PC-3 (cell line): ENCODE results near the gene HMGXB4. TPM values are rescaled to one million over a fixed set of nuclear protein-coding genes. Genes with fewer than 3 reads are reported as not detected.
A peak's percentile ranks its signal among the peaks of the same experiment; 100 is the strongest.

Experiments used
- ATAC-seq: fragments of 200-7000 bp; cut with Tn5 transposase; 2 replicates; pipeline ENCODE4 v1.9.1; 2020; ENCODE audit warnings: mild to moderate bottlenecking, moderate library complexity
- BruUV-seq: library from RNA; stranded (reverse); fragments of 400-500 nt; replicated peaks from 2 replicates; lab custom pipeline; 2021; lab: Mats Ljungman, UMichigan
- CTCF ChIA-PET: fragments of 300-600 bp; sonication (Branson Sonifier 250); formaldehyde crosslinking; loops from one replicate; lab custom pipeline; 2022; ENCODE audit warnings: antibody characterized with exemption; lab: Charles Lee
- POLR2A ChIA-PET: fragments of 300-600 bp; sonication (Branson Sonifier 250); formaldehyde crosslinking; loops from one replicate; lab custom pipeline; 2022; ENCODE audit warnings: antibody characterized with exemption; ENCODE audit not compliant: unreplicated experiment; lab: Charles Lee
- DNase-seq: peaks from one replicate; pipeline ENCODE4 v3.0.0-alpha.2; 2015
- H2AFZ ChIP-seq: fragments of 300-600 bp; sonication (generic); 2 replicates; pipeline ENCODE4 v1.6.0; 2016; ENCODE audit warnings: antibody characterized with exemption, low read length
- H3F3A ChIP-seq: fragments of 300-600 bp; sonication (generic); one replicate; pipeline ENCODE4 v1.6.0; 2017; ENCODE audit warnings: antibody characterized with exemption, low read length, control low read depth, mild to moderate bottlenecking; ENCODE audit not compliant: unreplicated experiment
- H3K27ac ChIP-seq: fragments of 300-600 bp; sonication (generic); 2 replicates; pipeline ENCODE4 v1.5.1; 2016; ENCODE audit warnings: mild to moderate bottlenecking, low read length
- H3K27me3 ChIP-seq: fragments of 300-600 bp; sonication (generic); 2 replicates; pipeline ENCODE4 v1.6.1; 2016; ENCODE audit warnings: low read length, mixed read lengths
- H3K36me3 ChIP-seq: fragments of 300-600 bp; sonication (generic); 2 replicates; pipeline ENCODE4 v1.6.1; 2016; ENCODE audit warnings: low read depth, mixed run types, low read length, mixed read lengths
- H3K4me1 ChIP-seq: fragments of 300-600 bp; sonication (generic); 2 replicates; pipeline ENCODE4 v1.5.1; 2016; ENCODE audit warnings: low read length; ENCODE audit not compliant: insufficient read depth
- H3K4me2 ChIP-seq: fragments of 300-600 bp; sonication (generic); 2 replicates; pipeline ENCODE4 v1.6.0; 2016; ENCODE audit warnings: low read length
- H3K4me3 ChIP-seq: fragments of 300-600 bp; sonication (generic); 2 replicates; pipeline ENCODE4 v1.5.1; 2016; ENCODE audit warnings: mild to moderate bottlenecking, low read length, mixed read lengths
- H3K79me2 ChIP-seq: fragments of 300-600 bp; sonication (generic); 2 replicates; pipeline ENCODE4 v1.6.1; 2017; ENCODE audit warnings: low read length, mixed read lengths
- H3K9ac ChIP-seq: fragments of 300-600 bp; sonication (generic); 2 replicates; pipeline ENCODE4 v1.6.0; 2016; ENCODE audit warnings: mild to moderate bottlenecking, low read length
- H3K9me2 ChIP-seq: fragments of 300-600 bp; sonication (generic); replicated peaks from 2 replicates; pipeline ENCODE4 v1.6.1; 2016; ENCODE audit warnings: mixed run types, low read length, mixed read lengths
- H3K9me3 ChIP-seq: fragments of 300-600 bp; sonication (generic); 2 replicates; pipeline ENCODE4 v1.6.1; 2016; ENCODE audit warnings: low read length, mixed read lengths
- H4K20me1 ChIP-seq: fragments of 300-600 bp; sonication (generic); 2 replicates; pipeline ENCODE4 v1.6.1; 2016; ENCODE audit warnings: low read length, mixed read lengths
- EZH2 ChIP-seq: fragments of 300-600 bp; sonication (generic); IDR thresholded peaks from one replicate; pipeline ENCODE4 v1.6.1; 2017; ENCODE audit warnings: antibody characterized with exemption, mild to moderate bottlenecking, low read length; ENCODE audit not compliant: unreplicated experiment
- EZH2phosphoT487 ChIP-seq: fragments of 300-600 bp; sonication (generic); IDR thresholded peaks from 2 replicates; pipeline ENCODE4 v1.6.1; 2018; ENCODE audit warnings: mild to moderate bottlenecking, antibody characterized with exemption, low read length, borderline replicate concordance
- intact Hi-C: fragments of 100-400 bp; cut with micrococcal nuclease; formaldehyde crosslinking; loops from 2 replicates; pipeline ENCODE4 v1.9.0; 2023
- total RNA-seq: library from RNA; depleted of rRNA; stranded (reverse); fragments of >200 nt; gene quantifications from 2 replicates; pipeline ENCODE4 v1.2.3, GENCODE V29; 2014
- TF ChIP-seq, protein P1 (sequence below): fragments of 300-600 bp; sonication (generic); conservative IDR thresholded peaks from 2 replicates; pipeline ENCODE4 v1.5.1; 2017; ENCODE audit warnings: antibody characterized with exemption, low read depth, mild to moderate bottlenecking, low read length

Gene HMGXB4
- total RNA-seq, 1 experiment from 2014 or later, result 12.9 TPM

DNA sequence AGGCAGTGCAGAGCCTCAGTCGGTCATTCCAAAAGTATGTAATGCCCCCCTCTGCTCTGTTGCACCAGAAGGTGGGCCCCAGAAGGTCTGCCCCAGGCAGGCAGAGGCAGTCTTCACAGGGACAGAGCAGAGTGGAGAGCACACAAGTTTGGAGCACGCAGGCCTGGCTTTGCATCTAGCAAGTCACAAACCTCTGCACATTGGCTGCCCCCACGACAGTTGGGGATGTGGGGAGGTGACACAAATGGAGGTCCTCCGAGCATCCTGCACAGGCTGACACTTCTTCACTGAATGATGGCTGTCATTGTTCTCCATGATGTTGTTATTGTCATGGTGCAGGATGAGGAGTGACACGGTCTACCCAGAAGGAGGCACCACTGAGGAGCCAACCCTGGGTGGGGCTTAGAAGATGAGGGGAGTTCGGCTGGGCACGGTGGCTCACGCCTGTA, 54.3 kb downstream of the HMGXB4 start:
- CTCF ChIA-PET, result no interaction called here
- intact Hi-C loops, result no loop called here
- no peak overlapping the region for H3K4me3 ChIP-seq
- no peak for TF ChIP-seq EZH2phosphoT487
- TF ChIP-seq, protein P1, sequence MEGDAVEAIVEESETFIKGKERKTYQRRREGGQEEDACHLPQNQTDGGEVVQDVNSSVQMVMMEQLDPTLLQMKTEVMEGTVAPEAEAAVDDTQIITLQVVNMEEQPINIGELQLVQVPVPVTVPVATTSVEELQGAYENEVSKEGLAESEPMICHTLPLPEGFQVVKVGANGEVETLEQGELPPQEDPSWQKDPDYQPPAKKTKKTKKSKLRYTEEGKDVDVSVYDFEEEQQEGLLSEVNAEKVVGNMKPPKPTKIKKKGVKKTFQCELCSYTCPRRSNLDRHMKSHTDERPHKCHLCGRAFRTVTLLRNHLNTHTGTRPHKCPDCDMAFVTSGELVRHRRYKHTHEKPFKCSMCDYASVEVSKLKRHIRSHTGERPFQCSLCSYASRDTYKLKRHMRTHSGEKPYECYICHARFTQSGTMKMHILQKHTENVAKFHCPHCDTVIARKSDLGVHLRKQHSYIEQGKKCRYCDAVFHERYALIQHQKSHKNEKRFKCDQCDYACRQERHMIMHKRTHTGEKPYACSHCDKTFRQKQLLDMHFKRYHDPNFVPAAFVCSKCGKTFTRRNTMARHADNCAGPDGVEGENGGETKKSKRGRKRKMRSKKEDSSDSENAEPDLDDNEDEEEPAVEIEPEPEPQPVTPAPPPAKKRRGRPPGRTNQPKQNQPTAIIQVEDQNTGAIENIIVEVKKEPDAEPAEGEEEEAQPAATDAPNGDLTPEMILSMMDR, result no peak
- TF ChIP-seq EZH2, result no peak
- H3K4me1 ChIP-seq, result peaks cover 30% of the 10 kb centered on the region
- DNase-seq (no peak), ATAC-seq (no peak)
- no peaks in the 10 kb centered on the region for H3F3A ChIP-seq
- H3K79me2 ChIP-seq, result peaks cover 9% of the 10 kb centered on the region; the same call in 1 of the 2 replicates
- BruUV-seq, result no TSS peak
- H3K4me2 ChIP-seq, result no peak overlapping the region
- peak overlapping the region; percentile 74; the same call in 1 of the 2 replicates for H3K27ac ChIP-seq
- H3K9me3 ChIP-seq, result no peaks in the 10 kb centered on the region
- no peaks in the 10 kb centered on the region for H3K36me3 ChIP-seq
- H2AFZ ChIP-seq, result no peak overlapping the region
- H3K9ac ChIP-seq, result no peak overlapping the region
- H3K27me3 ChIP-seq, result no peaks in the 10 kb centered on the region
- POLR2A ChIA-PET, result no interaction called here
- no peaks in the 10 kb centered on the region for H4K20me1 ChIP-seq
- H3K9me2 ChIP-seq, result no peaks in the 10 kb centered on the region

DNA sequence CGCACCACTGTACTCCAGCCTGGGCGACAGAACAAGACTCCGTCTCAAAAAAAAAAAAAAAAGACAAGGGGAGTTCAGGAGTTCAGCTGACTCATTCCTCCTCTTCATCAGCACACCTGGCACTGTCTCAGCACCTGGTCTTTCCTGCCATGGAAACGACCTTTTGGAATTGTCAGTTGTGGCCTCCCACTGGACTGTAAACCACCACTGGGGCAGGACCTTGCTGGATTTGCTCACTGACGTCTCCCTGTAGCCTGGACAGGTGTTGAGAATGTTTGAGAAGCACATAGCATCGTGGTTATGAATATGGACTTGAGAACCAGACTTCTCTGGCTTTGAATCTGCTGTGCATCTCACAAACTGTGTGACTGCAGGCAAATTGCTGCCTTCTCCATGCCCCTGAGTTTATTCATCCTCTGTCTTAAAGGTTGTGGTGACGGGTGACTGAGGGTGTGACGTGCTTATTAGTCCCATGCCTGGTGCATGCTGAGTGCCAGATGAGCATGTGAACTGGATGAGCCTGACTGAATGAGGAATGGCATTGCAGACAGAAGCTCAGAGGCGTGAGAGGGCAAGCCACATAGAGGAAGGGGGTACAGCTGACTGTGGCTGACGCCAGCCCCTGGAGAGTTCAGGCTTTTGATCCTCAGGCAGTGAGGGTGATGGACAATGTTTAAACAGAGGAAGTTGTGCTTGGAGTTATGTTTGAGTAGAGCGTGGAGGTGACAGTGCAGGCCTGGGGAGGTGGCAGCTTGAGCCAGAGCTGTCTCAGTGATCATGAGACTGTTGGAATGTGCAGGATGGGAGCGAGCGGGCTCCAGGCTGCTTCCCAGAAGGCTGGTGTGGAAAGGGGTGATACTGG, 55.1 kb downstream of the HMGXB4 start:
- peak overlapping the region; percentile 74 for H3K27ac ChIP-seq
- no peaks in the 10 kb centered on the region for H3F3A ChIP-seq
- TF ChIP-seq EZH2 (no peak), EZH2phosphoT487 (no peak)
- TF ChIP-seq, protein P1, result no peak
- no peak overlapping the region for H2AFZ ChIP-seq
- H3K4me1 ChIP-seq, result peaks cover 30% of the 10 kb centered on the region
- no peaks in the 10 kb centered on the region for H3K27me3 ChIP-seq
- POLR2A ChIA-PET, result no interaction called here
- intact Hi-C loops, result no loop called here
- H3K36me3 ChIP-seq, result no peaks in the 10 kb centered on the region
- peak; percentile 62 for DNase-seq
- no peak for ATAC-seq
- no TSS peak for BruUV-seq
- H4K20me1 ChIP-seq, result no peaks in the 10 kb centered on the region
- CTCF ChIA-PET, result no interaction called here
- no peak overlapping the region for H3K4me3 ChIP-seq
- no peaks in the 10 kb centered on the region for H3K9me2 ChIP-seq
- H3K9ac ChIP-seq, result peak overlapping the region; percentile 29; the same call in 1 of the 2 replicates
- H3K9me3 ChIP-seq, result no peaks in the 10 kb centered on the region
- peaks cover 9% of the 10 kb centered on the region; the same call in 1 of the 2 replicates for H3K79me2 ChIP-seq
- H3K4me2 ChIP-seq, result peak overlapping the region; percentile 33
